Muscle layer of duodenum (tissue), 2 donors: ENCODE measurements around the gene DNM3.

Source experiments
- H3K27ac ChIP-seq: one replicate; pipeline ENCODE4 v1.7.0; 2013; ENCODE audit warnings: mild to moderate bottlenecking, low read length
- H3K27me3 ChIP-seq: one replicate; pipeline ENCODE4 v1.7.0; 2013; ENCODE audit warnings: low read depth, mild to moderate bottlenecking, control low read depth, low read length
- H3K36me3 ChIP-seq, 2 donors: one replicate each; pipeline ENCODE4 v1.7.0; 2013; ENCODE audit warnings: low read length in 2 of 2, control low read depth in 1 of 2, mild to moderate bottlenecking in 1 of 2; ENCODE audit not compliant: insufficient read depth in 2 of 2, control insufficient read depth in 1 of 2
- H3K4me1 ChIP-seq, 2 donors: one replicate each; pipeline ENCODE4 v1.7.0; 2013; ENCODE audit warnings: low read length in 2 of 2, mild to moderate bottlenecking in 2 of 2, control low read depth in 1 of 2, moderate library complexity in 1 of 2; ENCODE audit not compliant: insufficient read depth in 2 of 2, control insufficient read depth in 1 of 2
- H3K4me3 ChIP-seq, 2 donors: one replicate each; pipeline ENCODE4 v1.7.0; 2013; ENCODE audit warnings: low read length in 2 of 2, low read depth in 1 of 2, mild to moderate bottlenecking in 1 of 2
- H3K9me3 ChIP-seq, 2 donors: one replicate each; pipeline ENCODE4 v1.7.0; 2013; ENCODE audit warnings: low read length in 2 of 2, control low read depth in 1 of 2, mild to moderate bottlenecking in 1 of 2; ENCODE audit not compliant: control insufficient read depth in 1 of 2
- donor health status: healthy.

DNM3 gene

DNA sequence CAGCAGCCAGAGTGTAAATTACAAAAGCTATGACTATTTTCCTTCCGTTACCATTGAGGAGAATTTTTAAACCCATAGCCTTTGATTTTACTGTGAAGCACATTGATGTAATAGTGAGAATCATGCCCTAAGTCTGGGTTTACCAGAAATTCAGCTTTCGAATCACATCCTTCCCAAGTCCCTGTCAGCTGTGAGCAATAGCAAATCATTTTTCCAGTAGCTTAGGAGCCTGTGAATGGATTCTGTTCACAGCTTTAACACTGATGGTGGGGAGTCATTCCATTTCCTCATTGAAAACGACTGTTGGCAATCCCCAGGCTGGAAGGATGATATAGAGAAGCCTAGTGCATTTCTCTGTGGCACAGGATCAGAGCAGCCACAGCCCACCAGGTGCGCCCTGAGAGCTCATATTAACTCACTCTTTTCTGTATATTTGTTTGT is 497.0 kb downstream of the DNM3 start:
- no peaks in the 10 kb centered on the region for H3K9me3 ChIP-seq
- no peak overlapping the region for H3K4me3 ChIP-seq
- H3K36me3 ChIP-seq, result peaks cover 0 to under 1% of the 10 kb centered on the region in 2 donors
- no peak overlapping the region for H3K27ac ChIP-seq
- H3K27me3 ChIP-seq, result no peaks in the 10 kb centered on the region
- peaks cover 0 to 8% of the 10 kb centered on the region in 2 donors for H3K4me1 ChIP-seq

DNA sequence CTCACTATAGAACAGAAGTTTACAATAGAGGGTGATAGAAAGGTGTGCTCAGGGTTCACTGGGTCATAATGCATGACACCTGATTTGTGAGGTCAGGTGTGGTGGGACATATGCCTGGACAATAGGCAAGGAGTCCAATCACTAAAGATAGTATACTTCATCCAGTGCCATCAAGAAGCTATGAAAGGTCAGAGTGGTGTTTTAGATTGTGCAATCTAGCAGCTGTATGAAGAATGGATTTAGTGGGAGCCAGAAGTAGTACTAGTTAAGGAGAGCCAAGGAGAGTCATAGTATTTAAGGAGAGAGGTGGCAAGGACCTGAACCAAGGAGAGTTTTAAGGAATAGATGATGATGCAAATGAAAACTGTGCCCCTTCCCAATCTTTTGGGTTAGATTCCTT is 498.5 kb downstream of the DNM3 start:
- Histone ChIP-seq H3K27ac (no peak overlapping the region), H3K36me3 (peaks cover 0 to 4% of the 10 kb centered on the region in 2 donors), H3K4me3 (no peak overlapping the region), H3K9me3 (no peaks in the 10 kb centered on the region), H3K27me3 (no peaks in the 10 kb centered on the region), H3K4me1 (peaks cover 9 to 17% of the 10 kb centered on the region in 2 donors)

DNA sequence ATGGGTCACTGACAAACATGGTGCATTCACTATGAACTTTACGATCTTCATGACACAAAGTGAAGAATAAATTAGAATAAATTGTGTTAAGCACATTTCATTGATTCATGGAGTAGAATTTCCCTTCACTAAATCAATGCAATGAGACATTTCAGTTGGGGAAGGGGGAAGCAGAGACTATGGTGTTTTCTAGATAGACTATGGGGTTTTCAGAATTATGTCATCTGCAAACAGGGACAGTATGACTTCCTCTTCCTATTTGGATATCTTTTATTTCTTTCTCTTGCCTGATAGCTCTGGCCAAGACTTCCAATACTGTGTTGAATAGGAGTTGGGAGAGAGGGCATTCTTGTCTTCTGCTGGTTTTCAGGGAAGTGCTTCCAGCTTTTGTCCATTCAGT is 499.2 kb downstream of the DNM3 start:
- Histone ChIP-seq H3K4me1 (peaks cover 16 to 17% of the 10 kb centered on the region in 2 donors), H3K9me3 (no peaks in the 10 kb centered on the region), H3K36me3 (peaks cover 0 to 4% of the 10 kb centered on the region in 2 donors), H3K27ac (no peak overlapping the region), H3K4me3 (no peak overlapping the region), H3K27me3 (no peaks in the 10 kb centered on the region)

DNA sequence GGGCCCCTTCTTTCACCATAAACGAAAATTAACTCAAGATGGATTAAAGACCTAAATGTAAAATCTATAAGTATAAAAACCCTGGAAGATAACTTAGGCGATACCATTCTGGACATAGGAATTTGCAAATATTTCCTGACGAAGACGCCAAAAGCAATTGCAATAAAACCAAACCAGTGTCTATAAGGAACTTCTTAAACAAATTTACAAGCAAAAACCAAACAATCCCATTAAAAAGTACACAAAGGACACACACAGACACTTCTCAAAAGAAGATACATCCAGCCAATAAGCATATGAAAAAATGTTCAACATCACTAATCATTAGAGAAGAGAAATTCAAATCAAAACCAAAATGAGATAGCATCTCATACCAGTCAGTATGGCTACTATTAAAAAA is 500.4 kb downstream of the DNM3 start:
- Histone ChIP-seq H3K27ac (no peak overlapping the region), H3K9me3 (no peaks in the 10 kb centered on the region), H3K27me3 (no peaks in the 10 kb centered on the region), H3K4me1 (peaks cover 16 to 17% of the 10 kb centered on the region in 2 donors), H3K36me3 (peaks cover 0 to 4% of the 10 kb centered on the region in 2 donors), H3K4me3 (no peak overlapping the region)

DNA sequence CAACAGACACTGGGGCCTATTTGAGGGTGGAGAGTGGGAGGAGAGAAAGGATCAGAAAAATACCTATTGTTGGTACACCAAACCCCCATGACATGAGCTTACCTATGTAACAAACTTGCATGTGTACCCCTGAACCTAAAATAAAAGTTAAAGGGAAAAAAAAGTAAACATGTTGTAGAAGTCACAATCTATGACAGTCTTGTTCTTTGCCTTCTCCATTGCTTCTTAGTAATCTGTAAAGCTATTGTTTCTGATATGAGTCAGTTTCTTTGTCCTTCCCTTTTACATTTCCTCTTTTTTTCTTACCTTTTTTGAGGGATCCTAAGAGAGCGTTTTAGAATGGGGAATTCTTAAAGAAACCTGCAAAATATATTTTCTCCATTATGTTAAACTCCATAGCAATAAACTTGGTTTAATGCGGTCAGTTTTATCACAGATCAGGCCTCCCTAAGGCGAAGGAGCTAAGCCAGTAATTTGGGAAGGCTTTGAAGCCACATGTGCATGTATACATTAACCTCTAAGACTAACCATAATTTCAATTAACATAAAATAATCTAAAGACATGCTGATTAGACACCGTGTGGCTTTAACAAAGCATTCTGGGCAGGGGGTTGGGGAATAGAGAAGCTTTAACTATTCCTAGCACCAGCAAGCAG is 501.4 kb downstream of the DNM3 start:
- Histone ChIP-seq H3K9me3 (no peaks in the 10 kb centered on the region), H3K27ac (peak overlapping the region; percentile 56), H3K27me3 (no peaks in the 10 kb centered on the region), H3K4me1 (peaks cover 16 to 17% of the 10 kb centered on the region in 2 donors), H3K36me3 (peaks cover 0 to 4% of the 10 kb centered on the region in 2 donors), H3K4me3 (no peak overlapping the region)

DNA sequence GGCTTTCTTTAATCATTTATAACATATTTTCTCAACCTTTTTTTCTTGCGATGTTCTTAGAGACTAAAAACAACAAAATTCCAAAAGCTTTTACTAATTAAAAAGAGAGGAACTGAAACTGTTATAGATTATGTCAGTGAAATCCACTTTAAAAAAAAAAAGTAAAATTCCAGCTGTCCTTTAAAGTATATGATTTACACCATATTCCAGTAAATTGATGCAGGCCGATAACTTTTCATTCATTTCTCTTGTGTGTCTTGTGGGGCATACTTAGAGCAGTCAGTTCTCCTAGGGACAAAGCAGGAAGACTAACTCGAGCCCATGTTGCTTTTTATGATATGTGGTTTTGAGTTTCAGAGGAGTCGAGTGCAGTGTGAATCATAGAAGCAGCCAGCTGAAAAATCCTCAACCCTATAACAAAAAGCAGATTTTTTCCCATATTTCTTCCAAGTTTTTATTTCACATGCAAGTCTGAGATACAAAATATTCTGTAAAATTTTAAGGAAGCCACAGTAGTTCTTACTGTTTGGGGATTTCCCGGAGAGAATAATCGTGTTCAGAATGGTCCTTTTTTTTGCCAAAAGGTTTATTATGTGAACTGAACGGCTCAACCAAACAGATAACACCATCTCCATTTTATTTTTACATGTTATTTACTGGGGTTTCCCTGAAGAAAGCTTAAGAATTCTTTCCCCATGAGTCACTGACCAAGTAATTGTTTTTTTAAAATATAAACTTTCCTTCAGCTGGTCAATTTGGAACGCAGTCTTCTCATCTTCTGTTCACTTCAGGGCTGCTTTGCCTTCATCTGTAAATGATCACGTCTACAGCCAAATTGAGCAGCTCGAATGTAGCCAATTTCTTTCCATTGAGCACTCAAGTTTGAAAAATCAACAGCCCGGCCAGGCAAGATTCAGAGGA is 502.2 kb downstream of the DNM3 start:
- Histone ChIP-seq H3K4me3 (no peak overlapping the region), H3K27ac (peak overlapping the region; percentile 56), H3K36me3 (peaks cover 0 to 4% of the 10 kb centered on the region in 2 donors), H3K9me3 (no peaks in the 10 kb centered on the region), H3K4me1 (peaks cover 16 to 17% of the 10 kb centered on the region in 2 donors), H3K27me3 (no peaks in the 10 kb centered on the region)

DNA sequence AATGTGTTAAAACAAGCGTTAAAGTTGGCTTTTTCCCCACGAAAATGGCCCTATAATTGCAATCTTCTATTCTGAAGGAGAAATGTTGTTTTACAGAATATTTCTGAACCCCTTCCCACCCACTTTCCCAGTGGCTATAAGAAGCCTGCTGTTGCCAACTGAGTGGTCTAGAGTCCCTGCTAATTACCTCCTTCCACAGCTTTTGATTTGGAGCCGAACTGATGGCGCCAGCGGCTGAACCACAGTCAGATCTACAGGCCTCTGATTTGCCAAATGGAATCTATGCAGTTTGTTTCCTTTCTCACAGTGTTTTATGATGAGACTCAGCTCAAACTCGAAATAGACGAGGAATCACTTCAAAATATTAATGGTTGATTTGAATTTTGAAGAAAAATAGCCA is 503.1 kb downstream of the DNM3 start:
- Histone ChIP-seq H3K4me3 (no peak overlapping the region), H3K4me1 (peaks cover 16 to 17% of the 10 kb centered on the region in 2 donors), H3K9me3 (no peaks in the 10 kb centered on the region), H3K36me3 (peaks cover 0 to 4% of the 10 kb centered on the region in 2 donors), H3K27me3 (no peaks in the 10 kb centered on the region), H3K27ac (peak overlapping the region; percentile 56)

DNA sequence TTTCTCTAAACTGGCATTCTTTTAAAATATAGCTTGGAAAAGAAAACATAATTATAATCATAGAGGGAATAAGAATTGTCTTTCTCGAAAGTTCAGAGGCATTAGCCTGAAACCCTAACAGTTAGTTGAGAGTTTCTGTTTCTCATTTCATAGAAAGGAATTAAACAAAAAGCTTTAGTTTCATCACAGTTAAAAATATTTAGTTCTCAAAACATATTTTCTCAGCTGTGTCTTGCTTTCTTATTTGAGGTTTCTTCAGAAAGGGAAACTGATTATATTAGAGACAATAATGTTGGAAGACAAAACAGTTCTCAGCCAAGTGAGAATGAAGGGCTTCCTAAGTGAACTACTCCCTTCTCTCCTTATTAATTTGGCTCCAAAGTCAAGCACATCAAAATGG is 503.8 kb downstream of the DNM3 start:
- H3K27ac ChIP-seq, result peak overlapping the region; percentile 56

DNA sequence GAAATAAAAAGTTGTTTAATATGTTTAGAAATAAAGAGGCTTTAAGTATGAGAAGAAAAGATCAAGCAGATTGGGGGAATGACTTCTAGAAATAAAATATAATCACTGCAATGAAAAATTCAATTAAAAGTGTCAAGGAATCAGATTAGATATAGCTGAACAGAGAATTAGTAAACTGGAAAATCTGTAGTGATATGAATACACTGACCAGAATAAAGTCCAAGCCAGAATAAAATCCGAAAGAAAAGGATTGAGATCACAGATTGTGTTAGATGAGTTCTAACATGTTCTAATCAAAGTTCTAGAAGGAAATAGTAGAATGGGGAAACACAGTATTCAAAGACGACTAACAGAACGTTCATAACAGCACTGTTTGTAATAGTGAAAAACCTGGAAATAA is 506.1 kb downstream of the DNM3 start:
- peaks cover 0 to 4% of the 10 kb centered on the region in 2 donors for H3K36me3 ChIP-seq
- peaks cover 16 to 29% of the 10 kb centered on the region in 2 donors for H3K4me1 ChIP-seq
- H3K9me3 ChIP-seq, result no peaks in the 10 kb centered on the region
- H3K27ac ChIP-seq, result no peak overlapping the region
- no peaks in the 10 kb centered on the region for H3K27me3 ChIP-seq
- no peak overlapping the region for H3K4me3 ChIP-seq

More for the DNA sequence above, 503.8 kb downstream of the DNM3 start:
- Histone ChIP-seq H3K4me3 (no peak overlapping the region), H3K36me3 (peaks cover 0 to 4% of the 10 kb centered on the region in 2 donors), H3K9me3 (no peaks in the 10 kb centered on the region), H3K4me1 (peaks cover 16 to 17% of the 10 kb centered on the region in 2 donors), H3K27me3 (no peaks in the 10 kb centered on the region)

DNA sequence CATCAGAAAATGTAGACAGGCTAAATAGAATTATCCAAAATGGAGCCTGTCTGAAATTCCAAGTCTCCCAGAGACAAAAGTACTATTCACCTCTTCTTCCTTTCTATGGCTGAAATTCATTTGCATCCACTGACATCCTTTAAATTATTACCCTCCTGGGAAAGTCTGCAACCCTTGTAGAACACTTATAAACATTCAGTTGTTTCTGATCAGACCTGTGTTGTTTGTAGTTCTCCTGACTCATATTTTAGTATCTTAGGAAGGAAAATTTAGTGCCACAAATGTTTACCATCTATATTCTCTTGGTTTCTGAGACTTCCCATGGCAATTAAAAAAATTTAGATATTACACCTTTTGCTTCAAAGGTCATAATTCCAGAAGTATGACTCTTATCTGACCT is 509.6 kb downstream of the DNM3 start:
- no peaks in the 10 kb centered on the region for H3K36me3 ChIP-seq
- H3K27me3 ChIP-seq, result no peaks in the 10 kb centered on the region
- no peak overlapping the region for H3K4me3 ChIP-seq
- H3K4me1 ChIP-seq, result peaks cover 0 to 12% of the 10 kb centered on the region in 2 donors
- no peak overlapping the region for H3K27ac ChIP-seq
- H3K9me3 ChIP-seq, result no peaks in the 10 kb centered on the region

DNA sequence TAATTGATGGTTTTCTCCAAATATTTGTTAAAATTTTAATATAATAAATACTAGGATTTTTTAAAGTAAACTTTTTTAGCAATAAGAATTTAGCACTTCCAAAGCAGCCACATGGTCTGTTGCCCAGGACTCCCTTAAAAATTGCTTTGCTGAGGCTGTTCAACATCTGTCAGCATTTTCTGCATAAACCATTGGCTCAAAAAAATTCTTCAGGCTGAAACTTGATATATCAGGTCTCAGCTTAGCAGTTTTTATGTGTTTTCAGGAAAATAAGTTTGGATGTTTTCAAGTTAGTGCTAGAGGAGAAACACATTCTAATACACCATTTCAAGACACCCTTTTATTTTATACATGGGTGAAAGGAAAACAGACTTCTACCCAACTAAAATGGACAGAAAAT is 510.0 kb downstream of the DNM3 start:
- H3K27ac ChIP-seq, result peak overlapping the region; percentile 35
- no peaks in the 10 kb centered on the region for H3K27me3 ChIP-seq
- H3K4me1 ChIP-seq, result peaks cover 0 to 12% of the 10 kb centered on the region in 2 donors
- H3K9me3 ChIP-seq, result no peaks in the 10 kb centered on the region
- H3K36me3 ChIP-seq, result no peaks in the 10 kb centered on the region
- H3K4me3 ChIP-seq, result no peak overlapping the region
